HG03039 (cell line): ENCODE results near the gene SURF2.

Experiments used
- ATAC-seq: cut with Tn5 transposase; IDR thresholded peaks from one replicate; pipeline ENCODE4 v1.9.1; 2021; ENCODE audit warnings: mild to moderate bottlenecking, moderate library complexity; ENCODE audit not compliant: unreplicated experiment

Gene SURF2

DNA sequence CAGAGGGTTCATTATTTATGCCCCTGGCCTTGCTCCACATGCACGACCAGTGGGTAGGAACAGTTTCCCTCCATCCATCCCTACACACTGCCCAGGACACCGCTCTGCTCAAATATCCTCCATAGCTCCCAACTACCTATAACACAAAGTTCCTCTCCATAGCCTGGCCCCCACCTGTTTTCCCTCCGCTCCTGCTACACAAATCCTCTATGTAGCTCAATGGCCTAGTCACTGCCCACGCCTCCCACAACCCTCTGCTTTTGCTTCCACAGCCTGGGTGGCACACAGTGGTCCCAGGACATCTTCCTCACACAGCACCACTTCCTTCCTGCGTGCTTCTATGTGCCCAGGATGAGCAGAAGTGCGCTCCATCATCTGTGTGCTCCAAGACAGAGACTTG is 41.0 kb downstream of the SURF2 start:
- no peak for ATAC-seq

DNA sequence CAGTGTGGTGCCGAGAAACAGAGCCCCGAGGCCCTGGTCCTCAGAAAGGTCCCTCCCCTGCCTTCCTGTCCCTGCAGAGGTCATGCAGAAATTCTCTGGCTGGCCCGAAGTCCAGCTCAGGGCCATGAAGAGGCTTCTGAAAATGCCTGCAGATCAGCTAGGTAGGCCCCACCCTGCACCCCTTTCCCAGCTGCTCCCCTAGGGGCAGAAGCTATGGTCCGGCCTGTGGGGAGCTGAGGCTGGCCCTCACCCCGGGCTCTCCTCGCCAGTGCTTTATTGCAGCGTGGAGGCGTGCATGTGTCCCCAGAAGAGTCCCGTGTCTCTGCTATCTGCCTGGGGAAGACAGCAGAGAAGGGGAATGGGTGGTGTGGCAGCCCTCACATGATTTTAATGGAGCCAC is 41.5 kb downstream of the SURF2 start:
- no peak for ATAC-seq

DNA sequence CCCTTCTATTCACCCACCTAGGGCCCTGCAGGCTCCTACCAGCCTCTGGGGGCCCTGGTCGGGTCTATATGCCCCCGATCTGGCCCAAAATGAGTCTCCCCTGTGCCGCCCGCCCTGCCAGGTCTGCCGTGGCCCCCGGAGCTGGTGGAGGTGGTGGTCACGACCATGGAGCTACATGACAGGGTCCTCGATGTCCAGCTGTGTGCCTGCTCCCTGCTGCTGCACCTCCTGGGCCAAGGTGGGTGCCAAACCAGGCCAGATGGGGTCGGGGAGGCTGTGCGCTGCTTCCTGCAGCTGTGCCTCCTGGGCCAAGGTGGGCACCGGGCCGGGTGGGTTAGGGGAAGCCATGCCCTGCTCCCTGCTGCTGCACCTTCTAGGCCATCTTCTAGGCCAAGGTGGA is 43.9 kb downstream of the SURF2 start:
- no peak for ATAC-seq

DNA sequence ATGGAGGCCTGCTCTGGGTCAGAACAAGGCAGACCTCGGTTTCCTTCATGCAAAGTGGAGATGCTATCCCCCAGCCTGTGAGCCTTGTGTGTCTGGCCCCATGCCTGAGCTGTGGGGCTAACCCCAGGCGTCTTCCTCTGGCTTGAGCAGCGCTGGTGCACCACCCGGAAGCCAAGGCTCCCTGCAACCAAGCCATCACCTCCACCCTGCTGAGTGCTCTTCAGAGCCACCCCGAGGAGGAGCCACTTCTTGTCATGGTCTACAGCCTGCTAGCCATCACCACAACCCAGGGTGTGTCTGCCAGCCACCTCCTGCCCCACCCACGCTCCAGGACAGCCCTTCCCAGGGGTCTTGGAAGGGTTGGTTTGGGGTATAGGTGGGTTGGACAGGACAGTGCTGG is 45.2 kb downstream of the SURF2 start:
- ATAC-seq, result no peak

DNA sequence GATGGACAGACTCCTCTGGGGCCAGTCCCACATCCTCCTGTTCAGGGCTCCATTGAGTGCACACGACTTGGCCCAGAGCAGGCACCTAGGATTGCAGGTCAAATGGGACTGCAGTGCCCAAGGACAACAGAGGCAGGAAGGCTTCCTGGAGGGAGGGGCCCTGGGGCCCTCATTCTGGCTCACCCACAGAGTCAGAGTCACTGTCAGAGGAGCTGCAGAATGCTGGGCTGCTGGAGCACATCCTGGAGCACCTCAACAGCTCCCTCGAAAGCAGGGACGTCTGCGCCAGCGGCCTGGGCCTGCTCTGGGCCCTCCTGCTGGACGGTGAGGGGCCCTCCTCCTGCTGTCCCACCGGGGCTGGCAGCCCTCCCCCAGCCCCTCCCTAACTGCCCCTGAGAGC is 46.3 kb downstream of the SURF2 start:
- no peak for ATAC-seq

DNA sequence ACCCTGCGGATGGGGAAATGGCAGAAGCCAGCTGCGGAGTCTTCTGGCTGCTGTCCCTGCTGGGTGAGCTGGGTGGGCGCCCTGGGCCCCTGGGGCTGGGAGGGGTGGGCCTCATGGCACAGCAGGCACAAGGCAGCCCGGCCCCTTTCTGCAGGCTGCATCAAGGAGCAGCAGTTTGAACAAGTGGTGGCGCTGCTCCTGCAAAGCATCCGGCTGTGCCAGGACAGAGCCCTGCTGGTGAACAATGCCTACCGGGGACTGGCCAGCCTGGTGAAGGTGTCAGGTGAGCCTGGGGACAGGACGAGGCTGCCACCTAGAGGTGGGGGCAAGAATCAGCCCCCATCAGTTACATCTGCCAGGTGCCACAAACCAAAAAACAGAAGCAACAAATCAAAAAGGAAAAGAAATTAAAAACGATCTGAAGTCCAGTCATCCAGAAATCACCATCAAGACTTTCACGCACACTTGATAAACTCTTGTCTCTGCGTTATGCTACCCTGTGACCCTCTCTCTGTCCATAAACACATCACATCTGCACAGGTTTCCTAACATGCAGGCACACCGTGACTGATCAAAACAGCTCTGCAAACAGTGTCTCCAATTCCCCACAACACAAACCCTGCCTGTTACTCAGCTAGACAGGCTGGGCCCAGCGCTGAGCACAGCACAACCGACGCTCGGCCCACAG is 47.6 kb downstream of the SURF2 start:
- no peak for ATAC-seq

DNA sequence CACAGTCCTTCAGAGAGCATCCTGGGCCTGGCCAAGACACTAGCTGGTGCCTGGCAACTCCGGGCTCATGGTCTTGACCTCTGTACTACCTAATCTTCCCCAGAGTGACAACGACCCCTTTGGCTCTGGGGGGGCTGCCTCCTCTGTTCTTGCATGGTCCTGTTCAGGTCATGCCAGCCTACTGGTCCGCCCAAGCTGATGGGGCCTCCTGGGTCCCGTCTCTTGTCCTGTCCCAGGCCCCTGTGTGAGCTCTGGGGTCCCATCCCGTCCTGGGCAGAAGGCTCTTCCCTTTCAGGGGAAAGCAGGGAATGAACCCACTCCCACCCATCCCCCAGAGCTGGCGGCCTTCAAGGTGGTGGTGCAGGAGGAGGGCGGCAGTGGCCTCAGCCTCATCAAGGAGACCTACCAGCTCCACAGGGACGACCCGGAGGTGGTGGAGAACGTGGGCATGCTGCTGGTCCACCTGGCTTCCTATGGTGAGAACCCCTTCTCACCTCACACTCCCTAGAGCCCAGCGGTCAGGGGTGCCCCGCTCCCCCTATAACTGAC is 48.2 kb downstream of the SURF2 start:
- no peak for ATAC-seq

DNA sequence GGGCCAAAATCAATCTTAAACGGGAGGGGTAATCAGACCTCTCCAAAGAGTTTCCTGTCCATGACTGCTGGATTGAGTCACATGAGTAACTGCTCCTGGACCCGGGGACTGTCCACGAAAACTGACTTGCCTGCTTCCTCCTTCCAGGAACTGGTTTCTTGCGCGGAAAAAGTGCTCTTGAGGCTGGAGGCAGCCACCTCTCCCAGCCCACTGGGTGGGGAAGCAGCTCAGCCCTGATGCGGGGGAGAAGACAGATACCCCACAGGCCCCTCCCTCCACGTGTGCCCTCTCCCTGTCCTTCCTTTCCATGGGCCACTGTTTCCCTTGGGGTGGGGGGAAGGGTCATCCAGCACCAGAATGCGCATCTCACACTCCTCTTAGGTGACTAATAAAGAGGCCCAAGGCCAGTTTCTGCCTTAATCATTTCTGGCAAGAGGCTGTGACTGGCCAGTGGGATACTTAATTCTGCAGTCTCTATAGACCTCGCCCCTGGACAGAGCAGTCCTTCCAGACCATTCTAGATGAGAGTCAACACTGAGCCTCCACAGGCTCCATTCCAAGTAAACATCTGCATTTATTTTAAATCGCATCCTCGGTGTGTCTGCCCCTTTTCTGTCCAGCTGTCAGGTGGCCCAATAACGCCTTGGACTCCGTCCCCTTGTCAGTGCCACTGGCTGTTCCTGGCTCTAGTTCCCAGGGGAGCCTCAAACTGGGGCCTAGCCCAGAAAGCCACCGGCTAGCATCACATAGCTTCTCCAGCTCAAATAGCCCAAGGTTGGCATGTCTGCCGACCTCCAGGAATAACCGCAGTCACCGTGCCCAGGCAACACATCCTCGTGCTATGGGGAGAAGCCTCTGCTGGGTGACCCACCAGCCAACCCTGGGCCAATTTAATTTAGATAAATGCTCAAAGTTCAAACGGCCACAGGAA is 49.4 kb downstream of the SURF2 start:
- no peak for ATAC-seq

DNA sequence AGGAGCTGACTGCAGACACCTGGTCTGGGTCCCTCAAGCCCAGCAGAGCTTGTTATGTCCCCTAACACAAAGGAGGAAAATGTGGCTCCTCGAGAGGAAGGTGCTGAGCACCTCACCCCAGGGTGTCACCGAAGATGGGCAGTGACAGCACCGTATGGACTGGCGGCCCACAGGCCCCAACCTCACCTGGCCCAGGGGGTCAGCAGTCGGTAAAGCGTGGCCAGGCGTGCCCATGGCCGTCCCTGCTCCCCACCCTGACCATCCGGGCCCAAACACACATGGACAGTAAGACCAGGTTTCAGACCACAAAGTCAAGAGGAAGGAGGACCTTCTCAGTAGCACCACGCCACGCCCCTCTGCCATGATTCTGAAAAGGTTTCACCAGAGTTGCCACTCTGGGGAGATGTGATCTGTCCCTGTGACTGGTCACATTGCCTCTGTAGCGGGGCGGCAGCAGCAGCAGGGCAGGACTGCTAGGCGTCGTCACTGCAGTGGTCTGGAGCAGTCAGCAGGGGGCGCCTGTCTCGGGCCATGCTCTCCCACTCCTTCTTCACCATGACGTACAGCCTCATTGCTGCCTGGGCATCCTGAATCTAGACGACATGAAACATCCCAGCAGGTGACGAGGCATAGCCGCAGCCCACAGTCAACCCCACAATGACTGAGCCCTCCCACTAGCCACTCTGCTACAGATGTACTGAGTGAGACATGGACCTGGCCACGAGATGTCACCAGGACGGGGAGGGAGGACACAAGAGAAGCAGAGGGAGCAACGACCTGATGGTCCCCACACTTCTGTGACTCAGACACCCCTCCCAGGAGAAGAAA is 50.3 kb downstream of the SURF2 start:
- ATAC-seq, result no peak

DNA sequence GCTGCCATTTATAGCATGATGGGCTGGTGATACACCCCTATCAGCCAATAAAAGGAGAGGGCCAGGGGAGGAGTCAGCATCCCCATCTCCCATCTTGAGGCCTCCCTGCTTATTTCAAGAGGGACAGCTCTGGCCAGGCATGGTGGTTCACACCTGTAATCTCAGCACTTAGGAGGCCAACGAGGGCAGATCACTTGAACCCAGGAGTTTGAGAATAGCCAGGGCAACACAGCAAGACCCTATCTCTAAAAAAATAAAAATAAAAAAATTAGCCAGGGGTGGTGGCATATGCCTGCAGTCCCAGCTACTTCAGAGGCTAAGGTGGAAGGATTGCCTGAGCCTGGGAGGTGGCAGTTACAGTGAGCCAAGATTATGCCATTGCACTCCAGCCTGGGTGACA is 51.7 kb downstream of the SURF2 start:
- no peak for ATAC-seq
